ENCODE data around the gene C1orf174.

DNA sequence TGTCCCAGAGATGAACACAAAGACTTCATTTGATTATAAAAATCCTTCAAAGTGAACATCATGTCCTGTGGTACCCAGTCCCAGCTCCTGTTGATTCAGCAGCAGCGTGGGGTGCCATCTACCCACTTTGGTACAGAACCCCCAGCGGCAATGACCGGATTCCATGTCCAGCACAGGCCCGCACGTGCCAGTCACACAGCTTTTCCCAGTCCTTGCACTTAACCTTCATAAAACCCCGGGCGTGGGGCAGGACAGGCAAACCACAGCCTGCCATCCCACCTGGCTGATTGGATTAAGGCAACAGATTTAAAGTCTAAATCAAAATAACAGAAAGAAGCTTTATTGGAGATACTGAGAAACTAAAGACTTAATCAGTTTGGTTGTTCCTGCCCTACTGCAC is 58.6 kb downstream of the C1orf174 start:
- TF ChIP-seq, protein P1, sequence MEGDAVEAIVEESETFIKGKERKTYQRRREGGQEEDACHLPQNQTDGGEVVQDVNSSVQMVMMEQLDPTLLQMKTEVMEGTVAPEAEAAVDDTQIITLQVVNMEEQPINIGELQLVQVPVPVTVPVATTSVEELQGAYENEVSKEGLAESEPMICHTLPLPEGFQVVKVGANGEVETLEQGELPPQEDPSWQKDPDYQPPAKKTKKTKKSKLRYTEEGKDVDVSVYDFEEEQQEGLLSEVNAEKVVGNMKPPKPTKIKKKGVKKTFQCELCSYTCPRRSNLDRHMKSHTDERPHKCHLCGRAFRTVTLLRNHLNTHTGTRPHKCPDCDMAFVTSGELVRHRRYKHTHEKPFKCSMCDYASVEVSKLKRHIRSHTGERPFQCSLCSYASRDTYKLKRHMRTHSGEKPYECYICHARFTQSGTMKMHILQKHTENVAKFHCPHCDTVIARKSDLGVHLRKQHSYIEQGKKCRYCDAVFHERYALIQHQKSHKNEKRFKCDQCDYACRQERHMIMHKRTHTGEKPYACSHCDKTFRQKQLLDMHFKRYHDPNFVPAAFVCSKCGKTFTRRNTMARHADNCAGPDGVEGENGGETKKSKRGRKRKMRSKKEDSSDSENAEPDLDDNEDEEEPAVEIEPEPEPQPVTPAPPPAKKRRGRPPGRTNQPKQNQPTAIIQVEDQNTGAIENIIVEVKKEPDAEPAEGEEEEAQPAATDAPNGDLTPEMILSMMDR (IDR thresholded peaks at IDR 0.05; ENCODE audit: poor library complexity) = no peak
- TF ChIP-seq EZH2 (IDR thresholded peaks at IDR 0.05; ENCODE audit: borderline replicate concordance) (no peak), EZH2phosphoT487 (IDR thresholded peaks at IDR 0.05; ENCODE audit: low read depth, severe bottlenecking, unreplicated experiment) (no peak)

All from hepatocyte (in vitro differentiated cells).